OCI-LY3 (cell line): ENCODE results near the gene NCOR2.

Source experiments
- CTCF ChIP-seq: fragments of 200-600, 300-600 bp; sonication (generic); IDR thresholded peaks from 2 replicates; pipeline ENCODE4 v1.5.1; 2014; ENCODE audit warnings: antibody characterized with exemption, low read length, low read depth
- EZH2phosphoT487 ChIP-seq: fragments of 200-600 bp; shearing (Covaris generic); IDR thresholded peaks from 2 replicates; pipeline ENCODE4 v1.6.1; 2018; ENCODE audit warnings: antibody characterized with exemption, mixed run types, low read depth

DNA sequence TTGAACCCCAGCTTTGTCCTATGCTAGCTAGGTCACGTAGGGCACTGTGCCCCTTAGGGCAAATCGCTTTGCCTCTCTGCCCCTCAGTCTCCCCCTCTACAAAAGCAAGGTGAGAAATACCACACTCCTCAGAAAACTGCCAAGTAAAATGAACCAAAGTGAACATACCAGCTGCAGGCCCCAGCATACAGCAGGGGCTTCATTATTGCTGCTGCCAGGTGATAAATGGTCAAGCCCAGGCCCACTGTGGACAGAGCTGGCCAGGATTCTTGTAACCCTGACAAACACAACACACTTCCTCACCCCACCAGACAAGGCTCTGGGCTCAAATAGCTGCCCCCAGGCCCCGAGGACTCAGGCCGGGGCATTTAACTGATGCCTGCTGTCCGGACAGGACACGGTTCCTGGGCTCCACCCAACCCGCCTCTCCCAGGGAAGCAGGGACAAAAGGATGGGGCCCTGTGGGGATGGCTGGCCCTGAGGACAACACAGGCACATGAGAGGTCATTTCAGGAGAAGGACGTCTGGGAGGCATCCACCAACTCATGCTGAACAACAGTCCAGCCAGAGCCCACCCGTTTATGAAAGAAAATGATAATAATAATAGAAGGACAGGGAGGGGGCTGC lies 36.7 kb downstream of the NCOR2 start:
- TF ChIP-seq CTCF (no peak), EZH2phosphoT487 (no peak)
